WTC11 (cell line): ENCODE measurements around the gene RBM43.

Experiments
- ESRRA ChIP-seq: sonication (generic); formaldehyde crosslinking; IDR thresholded peaks from 2 replicates; pipeline ENCODE4 v1.8.1; 2022; ENCODE audit warnings: mild to moderate bottlenecking, missing genetic modification reagents, borderline replicate concordance
- ZNF121 ChIP-seq: sonication (generic); formaldehyde crosslinking; IDR thresholded peaks from 2 replicates; pipeline ENCODE4 v1.8.0; 2023; ENCODE audit warnings: missing genetic modification reagents
- TF ChIP-seq, protein P1 (sequence below): fragments of 200-600 bp; IDR thresholded peaks from 2 replicates; pipeline ENCODE4 v1.8.0; 2022; ENCODE audit warnings: antibody characterized with exemption
- TF ChIP-seq, protein P2 (sequence below): sonication (generic); formaldehyde crosslinking; IDR thresholded peaks from 2 replicates; pipeline ENCODE4 v1.8.1; 2022; ENCODE audit warnings: mild to moderate bottlenecking, moderate library complexity, missing genetic modification reagents
- TF ChIP-seq, protein P3 (sequence below): fragments of 250-450 bp; sonication (Bioruptor Pico); IDR thresholded peaks from 2 replicates; pipeline ENCODE4 v1.8.0; 2021; ENCODE audit warnings: mild to moderate bottlenecking
- TF ChIP-seq, protein P4 (sequence below): sonication (generic); formaldehyde crosslinking; IDR thresholded peaks from 2 replicates; pipeline ENCODE4 v1.8.1; 2023; ENCODE audit warnings: mild to moderate bottlenecking, missing genetic modification reagents, borderline replicate concordance

DNA sequence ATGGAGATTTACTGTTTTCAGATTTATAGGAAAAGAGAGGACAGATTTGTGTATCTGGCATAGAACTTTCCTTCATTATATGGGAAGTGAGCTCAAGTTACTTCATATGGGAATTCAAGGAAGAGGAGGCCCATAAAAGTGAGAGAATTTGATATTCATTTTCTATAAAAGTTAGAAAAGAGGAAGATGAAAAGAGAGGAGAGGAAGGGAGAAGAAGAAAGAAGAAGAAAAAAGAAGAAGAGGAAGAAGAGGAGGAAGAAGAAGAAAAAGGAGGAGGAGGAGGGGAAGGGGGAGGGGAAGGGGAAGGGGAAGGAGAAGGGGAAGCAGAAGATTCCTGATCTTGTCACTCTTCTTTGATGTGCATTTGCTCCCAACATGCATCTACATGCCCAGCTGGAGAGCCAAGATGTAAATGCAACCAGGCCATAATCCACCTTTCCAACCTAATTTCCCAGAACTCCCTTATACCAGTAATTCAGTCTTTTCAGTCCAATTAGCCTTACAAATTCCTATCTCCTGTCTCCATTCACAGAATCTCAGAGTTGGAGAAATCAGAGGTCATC lies 43.5 kb upstream of the RBM43 start:
- TF ChIP-seq, protein P1, sequence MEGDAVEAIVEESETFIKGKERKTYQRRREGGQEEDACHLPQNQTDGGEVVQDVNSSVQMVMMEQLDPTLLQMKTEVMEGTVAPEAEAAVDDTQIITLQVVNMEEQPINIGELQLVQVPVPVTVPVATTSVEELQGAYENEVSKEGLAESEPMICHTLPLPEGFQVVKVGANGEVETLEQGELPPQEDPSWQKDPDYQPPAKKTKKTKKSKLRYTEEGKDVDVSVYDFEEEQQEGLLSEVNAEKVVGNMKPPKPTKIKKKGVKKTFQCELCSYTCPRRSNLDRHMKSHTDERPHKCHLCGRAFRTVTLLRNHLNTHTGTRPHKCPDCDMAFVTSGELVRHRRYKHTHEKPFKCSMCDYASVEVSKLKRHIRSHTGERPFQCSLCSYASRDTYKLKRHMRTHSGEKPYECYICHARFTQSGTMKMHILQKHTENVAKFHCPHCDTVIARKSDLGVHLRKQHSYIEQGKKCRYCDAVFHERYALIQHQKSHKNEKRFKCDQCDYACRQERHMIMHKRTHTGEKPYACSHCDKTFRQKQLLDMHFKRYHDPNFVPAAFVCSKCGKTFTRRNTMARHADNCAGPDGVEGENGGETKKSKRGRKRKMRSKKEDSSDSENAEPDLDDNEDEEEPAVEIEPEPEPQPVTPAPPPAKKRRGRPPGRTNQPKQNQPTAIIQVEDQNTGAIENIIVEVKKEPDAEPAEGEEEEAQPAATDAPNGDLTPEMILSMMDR: no peak
- no peak for TF ChIP-seq ZNF121
- TF ChIP-seq, protein P2, sequence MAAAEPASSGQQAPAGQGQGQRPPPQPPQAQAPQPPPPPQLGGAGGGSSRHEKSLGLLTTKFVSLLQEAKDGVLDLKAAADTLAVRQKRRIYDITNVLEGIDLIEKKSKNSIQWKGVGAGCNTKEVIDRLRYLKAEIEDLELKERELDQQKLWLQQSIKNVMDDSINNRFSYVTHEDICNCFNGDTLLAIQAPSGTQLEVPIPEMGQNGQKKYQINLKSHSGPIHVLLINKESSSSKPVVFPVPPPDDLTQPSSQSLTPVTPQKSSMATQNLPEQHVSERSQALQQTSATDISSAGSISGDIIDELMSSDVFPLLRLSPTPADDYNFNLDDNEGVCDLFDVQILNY (CRISPR knock-in tag): no peak
- TF ChIP-seq, protein P3, sequence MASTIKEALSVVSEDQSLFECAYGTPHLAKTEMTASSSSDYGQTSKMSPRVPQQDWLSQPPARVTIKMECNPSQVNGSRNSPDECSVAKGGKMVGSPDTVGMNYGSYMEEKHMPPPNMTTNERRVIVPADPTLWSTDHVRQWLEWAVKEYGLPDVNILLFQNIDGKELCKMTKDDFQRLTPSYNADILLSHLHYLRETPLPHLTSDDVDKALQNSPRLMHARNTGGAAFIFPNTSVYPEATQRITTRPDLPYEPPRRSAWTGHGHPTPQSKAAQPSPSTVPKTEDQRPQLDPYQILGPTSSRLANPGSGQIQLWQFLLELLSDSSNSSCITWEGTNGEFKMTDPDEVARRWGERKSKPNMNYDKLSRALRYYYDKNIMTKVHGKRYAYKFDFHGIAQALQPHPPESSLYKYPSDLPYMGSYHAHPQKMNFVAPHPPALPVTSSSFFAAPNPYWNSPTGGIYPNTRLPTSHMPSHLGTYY: no peak
- TF ChIP-seq ESRRA: no peak
- TF ChIP-seq, protein P4, sequence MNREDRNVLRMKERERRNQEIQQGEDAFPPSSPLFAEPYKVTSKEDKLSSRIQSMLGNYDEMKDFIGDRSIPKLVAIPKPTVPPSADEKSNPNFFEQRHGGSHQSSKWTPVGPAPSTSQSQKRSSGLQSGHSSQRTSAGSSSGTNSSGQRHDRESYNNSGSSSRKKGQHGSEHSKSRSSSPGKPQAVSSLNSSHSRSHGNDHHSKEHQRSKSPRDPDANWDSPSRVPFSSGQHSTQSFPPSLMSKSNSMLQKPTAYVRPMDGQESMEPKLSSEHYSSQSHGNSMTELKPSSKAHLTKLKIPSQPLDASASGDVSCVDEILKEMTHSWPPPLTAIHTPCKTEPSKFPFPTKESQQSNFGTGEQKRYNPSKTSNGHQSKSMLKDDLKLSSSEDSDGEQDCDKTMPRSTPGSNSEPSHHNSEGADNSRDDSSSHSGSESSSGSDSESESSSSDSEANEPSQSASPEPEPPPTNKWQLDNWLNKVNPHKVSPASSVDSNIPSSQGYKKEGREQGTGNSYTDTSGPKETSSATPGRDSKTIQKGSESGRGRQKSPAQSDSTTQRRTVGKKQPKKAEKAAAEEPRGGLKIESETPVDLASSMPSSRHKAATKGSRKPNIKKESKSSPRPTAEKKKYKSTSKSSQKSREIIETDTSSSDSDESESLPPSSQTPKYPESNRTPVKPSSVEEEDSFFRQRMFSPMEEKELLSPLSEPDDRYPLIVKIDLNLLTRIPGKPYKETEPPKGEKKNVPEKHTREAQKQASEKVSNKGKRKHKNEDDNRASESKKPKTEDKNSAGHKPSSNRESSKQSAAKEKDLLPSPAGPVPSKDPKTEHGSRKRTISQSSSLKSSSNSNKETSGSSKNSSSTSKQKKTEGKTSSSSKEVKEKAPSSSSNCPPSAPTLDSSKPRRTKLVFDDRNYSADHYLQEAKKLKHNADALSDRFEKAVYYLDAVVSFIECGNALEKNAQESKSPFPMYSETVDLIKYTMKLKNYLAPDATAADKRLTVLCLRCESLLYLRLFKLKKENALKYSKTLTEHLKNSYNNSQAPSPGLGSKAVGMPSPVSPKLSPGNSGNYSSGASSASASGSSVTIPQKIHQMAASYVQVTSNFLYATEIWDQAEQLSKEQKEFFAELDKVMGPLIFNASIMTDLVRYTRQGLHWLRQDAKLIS (CRISPR knock-in tag): no peak
